HepG2 (cell line): ENCODE data around the gene CCDC7. TPM values are rescaled to one million over a fixed set of nuclear protein-coding genes. Genes with fewer than 3 reads are reported as not detected.
A peak's percentile ranks its signal among the peaks of the same experiment; 100 is the strongest.

Source experiments
- ATAC-seq: fragments of 200-7000 bp; cut with Tn5 transposase; 3 replicates; pipeline ENCODE4 v1.9.1; 2020; ENCODE audit warnings: mild to moderate bottlenecking, moderate library complexity
- BruUV-seq: library from RNA; stranded (reverse); fragments of 400-500 nt; replicated peaks from 2 replicates; lab custom pipeline; 2021; lab: Mats Ljungman, UMichigan
- CTCF ChIA-PET: fragments of 300-600 bp; formaldehyde crosslinking; extraction: SDS; loops from one replicate; lab custom pipeline; 2021; ENCODE audit warnings: low total read pairs, inconsistent platforms, low intra/inter-chr PET ratio; lab: Yijun Ruan, JAX
- POLR2A ChIA-PET: fragments of 350-600 bp; sonication (Branson Sonifier 250); formaldehyde crosslinking; loops from one replicate; lab custom pipeline; 2020; ENCODE audit warnings: antibody characterized with exemption, inconsistent platforms; lab: Yijun Ruan, JAX
- DNase-seq: peaks from one replicate; pipeline ENCODE4 v3.0.0-alpha.2; 2015; ENCODE audit warnings: low spot score
- FAIRE-seq: peaks from 3 replicates; lab custom pipeline; 2011; peaks lifted over from hg19 to GRCh38; lab: Jason Lieb, UNC
- H2AFZ ChIP-seq: one replicate; pipeline ENCODE4 v1.6.1; 2011; ENCODE audit warnings: low read length, inconsistent platforms
- H3K27ac ChIP-seq: fragments of 300-600 bp; 3 replicates; pipeline ENCODE4 v1.8.0; 2011; ENCODE audit warnings: mixed run types, mild to moderate bottlenecking, mixed read lengths, low read length, inconsistent platforms; ENCODE audit not compliant: insufficient read depth; ENCODE audit errors: extremely low read length
- H3K27me3 ChIP-seq, 2 experiments: fragments of 200-600 bp in 1 of 2; 2 replicates in 1 of 2; 3 replicates in 1 of 2; pipeline versions ENCODE4 v1.6.0 to v1.8.0; 2011; ENCODE audit warnings: low read length in 2 of 2, mild to moderate bottlenecking in 2 of 2, moderate library complexity in 2 of 2, inconsistent platforms in 1 of 2; ENCODE audit not compliant: insufficient read depth in 2 of 2, control insufficient read depth in 1 of 2
- H3K36me3 ChIP-seq, 2 experiments: fragments of 200-600 bp in 1 of 2; replicated peaks in 1 of 2; 2 replicates in 1 of 2; 3 replicates in 1 of 2; pipeline versions ENCODE4 v1.5.1 to v1.8.0; 2011; ENCODE audit warnings: low read length in 2 of 2, inconsistent platforms in 1 of 2; ENCODE audit not compliant: insufficient read depth in 2 of 2, control insufficient read depth in 1 of 2
- H3K4me1 ChIP-seq: 2 replicates; pipeline ENCODE4 v1.5.1; 2012; ENCODE audit warnings: low read length, inconsistent platforms; ENCODE audit not compliant: insufficient read depth
- H3K4me2 ChIP-seq: 2 replicates; pipeline ENCODE4 v1.6.0; 2011; ENCODE audit warnings: low read depth, low read length, inconsistent platforms
- H3K4me3 ChIP-seq, 3 experiments: fragments of 200-600 bp in 1 of 3; sonication (generic), shearing (Covaris generic) in 1 of 3; replicated peaks in 1 of 3; 2 replicates each; pipeline ENCODE4 v1.5.1; 2011 to 2016; ENCODE audit warnings: low read length in 3 of 3, inconsistent platforms in 2 of 3, low read depth in 2 of 3, mild to moderate bottlenecking in 2 of 3, control low read depth in 1 of 3, mixed read lengths in 1 of 3; ENCODE audit not compliant: insufficient read depth in 1 of 3
- H3K79me2 ChIP-seq: one replicate; pipeline ENCODE4 v1.6.1; 2011; ENCODE audit warnings: low read length, inconsistent platforms; ENCODE audit not compliant: insufficient read depth
- H3K9ac ChIP-seq: 2 replicates; pipeline ENCODE4 v1.6.0; 2011; ENCODE audit warnings: mild to moderate bottlenecking, low read depth, low read length, inconsistent platforms; ENCODE audit not compliant: insufficient read depth
- H3K9me3 ChIP-seq: 2 replicates; pipeline ENCODE4 v1.5.1; 2012; ENCODE audit warnings: mild to moderate bottlenecking, low read length
- H4K20me1 ChIP-seq: 2 replicates; pipeline ENCODE4 v1.6.0; 2011; ENCODE audit warnings: inconsistent platforms, mild to moderate bottlenecking, low read length, moderate library complexity; ENCODE audit not compliant: insufficient read depth
- CBX2 ChIP-seq, 2 experiments: fragments of 200-600 bp in 1 of 2; sonication (generic); formaldehyde crosslinking in 1 of 2; IDR thresholded peaks; 2 replicates each; pipeline versions ENCODE4 v1.7.0 to v1.8.1; 2018 to 2022; ENCODE audit warnings: low read depth in 2 of 2, low read length in 1 of 2, mild to moderate bottlenecking in 1 of 2, missing genetic modification reagents in 1 of 2
- HIVEP1 ChIP-seq: sonication (generic); formaldehyde crosslinking; IDR thresholded peaks from 2 replicates; pipeline ENCODE4 v1.4.0; 2020; ENCODE audit warnings: mild to moderate bottlenecking, missing genetic modification reagents
- MAZ ChIP-seq, 2 experiments: sonication (generic) in 1 of 2; formaldehyde crosslinking in 1 of 2; IDR thresholded peaks; 2 replicates each; pipeline versions ENCODE4 v1.5.0 to v1.6.1; 2012 to 2020; ENCODE audit warnings: low read depth in 2 of 2, mild to moderate bottlenecking in 2 of 2, borderline replicate concordance in 1 of 2, improper control_type of control experiment in 1 of 2, low read length in 1 of 2, missing genetic modification reagents in 1 of 2, moderate library complexity in 1 of 2
- MTF1 ChIP-seq: sonication (generic); formaldehyde crosslinking; IDR thresholded peaks from 2 replicates; pipeline ENCODE4 v1.5.0; 2020; ENCODE audit warnings: missing genetic modification reagents
- ZMYM2 ChIP-seq: sonication (generic); formaldehyde crosslinking; IDR thresholded peaks from 2 replicates; pipeline ENCODE4 v1.8.0; 2022; ENCODE audit warnings: mild to moderate bottlenecking, missing genetic modification reagents
- ZNF530 ChIP-seq: sonication (generic); formaldehyde crosslinking; IDR thresholded peaks from 2 replicates; pipeline ENCODE4 v1.5.0; 2020; ENCODE audit warnings: low read depth, mild to moderate bottlenecking, missing genetic modification reagents
- ZNF547 ChIP-seq: sonication (generic); formaldehyde crosslinking; IDR thresholded peaks from 2 replicates; pipeline ENCODE4 v1.5.1; 2020; ENCODE audit warnings: mild to moderate bottlenecking, missing genetic modification reagents
- ZNF749 ChIP-seq: sonication (generic); formaldehyde crosslinking; IDR thresholded peaks from 2 replicates; pipeline ENCODE4 v1.8.0; 2022; ENCODE audit warnings: mild to moderate bottlenecking, missing genetic modification reagents, moderate library complexity, borderline replicate concordance
- ZNF792 ChIP-seq: IDR thresholded peaks from 2 replicates; pipeline ENCODE4 v1.6.1; 2016
- ZSCAN31 ChIP-seq: sonication (generic); formaldehyde crosslinking; IDR thresholded peaks from 2 replicates; pipeline ENCODE4 v1.5.0; 2020; ENCODE audit warnings: low read depth, mild to moderate bottlenecking, missing genetic modification reagents
- WGBS: methylation state at CpG from one replicate; pipeline ENCODE4 v1.1.6; 2017; ENCODE audit warnings: low lambda C conversion rate; 5-methylcytosine and 5-hydroxymethylcytosine counted together
- in situ Hi-C: cut with HindIII; loops from 2 replicates; pipeline ENCODE4 v1.10.0; 2017; ENCODE audit warnings: low pct_unique_long_range_greater_than_20kb; ENCODE audit not compliant: extremely low pct_ligation_motif_present
- intact Hi-C: fragments of 100-400 bp; cut with micrococcal nuclease; formaldehyde crosslinking; loops from one replicate; pipeline ENCODE4 v1.10.0; 2022; ENCODE audit not compliant: unreplicated experiment
- polyA plus RNA-seq, 8 experiments: library from polyadenylated mRNA; depleted of rRNA in 3 of 8; stranded (reverse) in 7 of 8; unstranded in 1 of 8; fragments of >200 nt; fragmentation: Illumina TruSeq in 4 of 8; extraction: Trizol in 4 of 8; gene quantifications; 2 replicates each; pipeline versions ENCODE4 v1.2.1 to v1.2.3, GENCODE V29; 2011 to 2016; ENCODE audit warnings: low read depth in 4 of 8, missing spikeins in 1 of 8, mixed read lengths in 1 of 8; ENCODE audit not compliant: insufficient read depth in 1 of 8
- total RNA-seq, 5 experiments: library from RNA; depleted of rRNA; stranded (reverse); fragments of >200 nt; fragmentation: Illumina TruSeq; extraction: Trizol; gene quantifications; 2 replicates each; pipeline ENCODE4 v1.2.3, GENCODE V29; 2016; ENCODE audit warnings: low read depth in 1 of 5

CCDC7 gene
- total and polyA plus RNA-seq, 2 of the 13 experiments (the other 11 are each of a cell fraction or from before 2014, with no cell fraction given), result 0.40 to 1.8 TPM

- TF ChIP-seq ZSCAN31 (CRISPR knock-in tag), result no peak
- TF ChIP-seq ZNF749 (CRISPR knock-in tag), result no peak
- no peak for TF ChIP-seq MTF1 (CRISPR knock-in tag)
- TF ChIP-seq CBX2 (IDR thresholded peaks at IDR 0.05; ENCODE audit: low read depth, low read length), result no peak
- no peak for TF ChIP-seq CBX2 (CRISPR knock-in tag; IDR thresholded peaks at IDR 0.05; ENCODE audit: low read depth)
- TF ChIP-seq ZMYM2 (CRISPR knock-in tag), result no peak
- TF ChIP-seq ZNF530 (CRISPR knock-in tag), result no peak
- TF ChIP-seq MAZ (IDR thresholded peaks at IDR 0.05; ENCODE audit: borderline replicate concordance, low read depth, low read length), result no peak
- TF ChIP-seq MAZ (CRISPR knock-in tag; IDR thresholded peaks at IDR 0.05; ENCODE audit: low read depth), result no peak
- TF ChIP-seq HIVEP1 (CRISPR knock-in tag), result no peak
- TF ChIP-seq ZNF547 (CRISPR knock-in tag), result no peak
These were observed 8.6 kb upstream of the CCDC7 start (continued) for GRCh38 chr10:32437334-32437733.

- H4K20me1 ChIP-seq, result no peaks in the 10 kb centered on the region
- DNase-seq (no peak), FAIRE-seq (no peak), ATAC-seq (no peak)
- no peaks in the 10 kb centered on the region for H3K36me3 ChIP-seq
- intact Hi-C loops, result loop anchor here (5.0 kb wide), 1 partner anchor 68 kb away; no protein-coding TSS in a partner anchor
- no TSS peak for BruUV-seq
- no peak overlapping the region for H2AFZ ChIP-seq
- H3K4me1 ChIP-seq, result peaks cover 10% of the 10 kb centered on the region
- peak overlapping the region in 2 of 3 experiments; percentile 62 to 76; a peak in 4 of 6 replicates for H3K4me3 ChIP-seq
- POLR2A ChIA-PET, result interaction anchor here (1.7 to 2.3 kb wide), 2 partner anchors 10 to 30 kb away, joined by 6 to 9 read pairs; no protein-coding TSS in a partner anchor
- CTCF ChIA-PET, result no interaction called here
- H3K79me2 ChIP-seq, result no peaks in the 10 kb centered on the region
- no peaks in the 10 kb centered on the region; a peak in 1 of 5 replicates for H3K27me3 ChIP-seq
- no peak overlapping the region for H3K9ac ChIP-seq
- peak overlapping the region; percentile 89 for H3K4me2 ChIP-seq
- H3K27ac ChIP-seq, result no peak overlapping the region
- no peak for TF ChIP-seq ZNF792 (CRISPR knock-in tag)
- 93% methylated on average over 4 of the region's 4 CpGs for WGBS
- in situ Hi-C loops, result no loop called here
- 0 out of 2 replicates have a peak, but pooled peaks cover 5% of the 10 kb centered on the region for H3K9me3 ChIP-seq
These were observed 904 bp upstream of the CCDC7 start for GRCh38 chr10:32445036-32445435.
